Lower lobe of right lung (tissue), 2 donors: ENCODE results near the gene AKAP12. TPM values are rescaled to one million over a fixed set of nuclear protein-coding genes. Genes with fewer than 3 reads are reported as not detected.
"Not testable (repeated sequence)": the region's sequence is repeated elsewhere in the genome, so short reads cannot be mapped to it uniquely, and the experiment has no call there.

ENCODE experiments used
- ATAC-seq, 2 donors: fragments of 200-7000 bp; cut with Tn5 transposase; one replicate each; pipeline ENCODE4 v1.9.1; 2020 to 2022; ENCODE audit warnings: mild to moderate bottlenecking in 2 of 2, moderate library complexity in 2 of 2
- DNase-seq: peaks from one replicate; pipeline ENCODE4 v3.0.0-alpha.2; 2020
- H3K27ac ChIP-seq: fragments of 200-600 bp; one replicate; pipeline ENCODE4 v1.8.0; 2022
- H3K27me3 ChIP-seq: fragments of 200-600 bp; one replicate; pipeline ENCODE4 v1.8.0; 2022; ENCODE audit warnings: low read depth
- H3K36me3 ChIP-seq: fragments of 200-600 bp; one replicate; pipeline ENCODE4 v1.8.0; 2022; ENCODE audit warnings: mild to moderate bottlenecking
- H3K4me1 ChIP-seq: fragments of 200-600 bp; one replicate; pipeline ENCODE4 v1.8.0; 2022
- H3K4me3 ChIP-seq: fragments of 200-600 bp; one replicate; pipeline ENCODE4 v1.8.0; 2022; ENCODE audit warnings: mild to moderate bottlenecking
- H3K9me3 ChIP-seq: fragments of 200-600 bp; one replicate; pipeline ENCODE4 v1.8.0; 2022
- intact Hi-C: fragments of 100-400 bp; cut with DNase I; formaldehyde crosslinking; loops from one replicate; pipeline ENCODE4 v1.11.0; 2022
- total RNA-seq: library from RNA; stranded (reverse); fragmentation: NEBNext Ultra II Directional; extraction: Animal tissue kit (Norgen Biotek cat#: 25700); gene quantifications from one replicate; pipeline ENCODE4 v1.2.1, GENCODE V29; 2021
- TF ChIP-seq, protein P1 (sequence below): fragments of 200-600 bp; IDR thresholded peaks from one replicate; pipeline ENCODE4 v1.8.0; 2022; ENCODE audit warnings: antibody characterized with exemption, mild to moderate bottlenecking
- donor health status: DM: no; HTN: yes; CAD: no; lungs with severe emphysema.

The AKAP12 gene
- total RNA-seq, 1 donor from 2014 or later, result 38.8 TPM

DNA sequence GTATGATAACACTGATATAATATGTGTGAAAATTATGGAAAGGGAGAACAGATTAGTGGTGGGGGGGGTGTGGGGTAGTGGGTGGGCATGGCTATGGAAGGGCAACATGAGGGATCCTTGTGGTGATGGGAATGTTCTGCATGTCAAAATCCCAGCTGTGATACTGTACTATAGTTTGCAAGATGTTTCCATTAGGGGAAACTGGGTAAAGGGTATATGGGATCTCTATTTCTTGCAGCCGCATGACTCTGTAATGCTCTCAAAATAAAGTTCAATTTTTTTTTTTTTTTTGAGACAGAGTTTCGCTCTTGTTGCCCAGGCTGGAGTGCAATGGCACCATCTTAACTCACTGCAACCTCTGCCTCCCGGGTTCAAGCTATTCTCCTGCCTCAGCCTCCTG is 137.3 kb downstream of the AKAP12 start:
- Histone ChIP-seq H3K4me1 (peaks cover 31% of the 10 kb centered on the region), H3K27me3 (no peaks in the 10 kb centered on the region), H3K27ac (no peak overlapping the region), H3K4me3 (no peak overlapping the region), H3K9me3 (no peaks in the 10 kb centered on the region), H3K36me3 (peaks cover 7% of the 10 kb centered on the region)
- intact Hi-C loops, result no loop called here
- no peak for DNase-seq
- ATAC-seq, result no peak
- TF ChIP-seq, protein P1, sequence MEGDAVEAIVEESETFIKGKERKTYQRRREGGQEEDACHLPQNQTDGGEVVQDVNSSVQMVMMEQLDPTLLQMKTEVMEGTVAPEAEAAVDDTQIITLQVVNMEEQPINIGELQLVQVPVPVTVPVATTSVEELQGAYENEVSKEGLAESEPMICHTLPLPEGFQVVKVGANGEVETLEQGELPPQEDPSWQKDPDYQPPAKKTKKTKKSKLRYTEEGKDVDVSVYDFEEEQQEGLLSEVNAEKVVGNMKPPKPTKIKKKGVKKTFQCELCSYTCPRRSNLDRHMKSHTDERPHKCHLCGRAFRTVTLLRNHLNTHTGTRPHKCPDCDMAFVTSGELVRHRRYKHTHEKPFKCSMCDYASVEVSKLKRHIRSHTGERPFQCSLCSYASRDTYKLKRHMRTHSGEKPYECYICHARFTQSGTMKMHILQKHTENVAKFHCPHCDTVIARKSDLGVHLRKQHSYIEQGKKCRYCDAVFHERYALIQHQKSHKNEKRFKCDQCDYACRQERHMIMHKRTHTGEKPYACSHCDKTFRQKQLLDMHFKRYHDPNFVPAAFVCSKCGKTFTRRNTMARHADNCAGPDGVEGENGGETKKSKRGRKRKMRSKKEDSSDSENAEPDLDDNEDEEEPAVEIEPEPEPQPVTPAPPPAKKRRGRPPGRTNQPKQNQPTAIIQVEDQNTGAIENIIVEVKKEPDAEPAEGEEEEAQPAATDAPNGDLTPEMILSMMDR, result no peak

DNA sequence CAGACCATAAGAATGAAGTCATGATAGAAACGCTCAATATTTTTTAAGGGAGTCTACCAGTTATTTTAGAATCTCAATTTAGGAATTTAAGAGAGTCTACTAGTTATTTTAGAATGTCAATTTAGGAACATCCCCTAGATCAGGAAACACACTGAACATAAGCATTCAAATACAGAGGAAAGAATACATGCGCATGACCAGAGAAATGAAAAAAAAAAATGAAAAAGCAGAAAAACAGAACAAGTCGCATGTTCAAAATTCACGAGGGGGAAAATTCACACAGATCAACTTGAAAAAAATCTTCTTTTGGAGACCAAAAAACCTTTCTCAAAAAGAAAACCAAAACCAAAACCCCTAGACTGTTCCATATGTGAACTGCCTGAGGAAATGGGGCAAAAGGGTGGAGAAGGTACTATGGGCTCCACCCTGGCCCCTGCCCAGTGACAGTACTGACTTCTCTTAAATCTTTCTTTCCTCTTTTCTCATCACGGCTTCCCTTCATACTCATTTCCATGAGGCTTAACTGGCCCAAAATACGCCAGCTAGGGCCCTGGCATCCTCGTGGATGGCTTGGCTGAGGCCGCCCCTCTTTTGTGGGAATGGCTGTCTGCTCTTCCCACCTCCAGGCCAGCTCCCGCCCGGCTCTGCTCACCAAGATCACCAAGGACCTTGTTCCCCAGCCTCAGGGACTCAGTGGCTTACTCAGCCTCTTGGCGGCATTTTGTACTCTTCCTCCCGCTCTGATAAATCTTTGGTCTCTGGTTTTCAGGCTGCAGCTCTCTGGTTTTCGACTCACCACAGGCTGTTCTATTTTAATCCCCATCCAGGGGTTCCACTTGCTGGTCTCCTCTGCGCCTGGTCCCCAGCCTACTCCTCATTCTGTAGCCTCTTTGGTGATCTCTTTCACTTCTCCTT is 140.4 kb downstream of the AKAP12 start:
- intact Hi-C loops, result no loop called here
- Histone ChIP-seq H3K9me3 (no peaks in the 10 kb centered on the region), H3K4me1 (peaks cover 24% of the 10 kb centered on the region), H3K27ac (peak overlapping the region; percentile 39), H3K27me3 (no peaks in the 10 kb centered on the region), H3K4me3 (peak overlapping the region; percentile 10), H3K36me3 (no peaks in the 10 kb centered on the region)
- no peak for DNase-seq
- peak; percentile 84 to 86 for ATAC-seq
- TF ChIP-seq, protein P1, result no peak

DNA sequence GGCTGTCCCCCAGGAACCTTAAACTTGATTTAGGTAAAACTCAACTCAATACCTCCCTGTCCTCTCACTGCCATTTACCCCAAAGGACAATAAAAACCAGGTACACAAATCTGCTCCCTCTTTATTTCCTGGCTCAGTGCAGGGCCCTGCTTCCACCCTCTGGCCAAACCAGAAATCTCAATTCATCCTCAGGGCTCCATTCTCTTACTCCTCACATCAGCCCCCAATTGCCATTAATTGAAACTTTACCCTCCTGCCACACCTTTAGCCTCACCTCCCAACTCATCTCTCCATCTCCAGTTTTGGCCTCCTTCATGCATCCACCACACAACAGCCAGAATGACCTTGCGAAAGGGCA is 141.1 kb downstream of the AKAP12 start:
- intact Hi-C loops, result no loop called here
- DNase-seq, result no peak
- no peak for ATAC-seq
- Histone ChIP-seq H3K9me3 (no peaks in the 10 kb centered on the region), H3K4me3 (no peak overlapping the region), H3K36me3 (no peaks in the 10 kb centered on the region), H3K4me1 (peaks cover 28% of the 10 kb centered on the region), H3K27me3 (no peaks in the 10 kb centered on the region), H3K27ac (peak overlapping the region; percentile 39)
- TF ChIP-seq, protein P1, result no peak

GRCh38 chr6:151381722-151382121 is 142.0 kb downstream of the AKAP12 start:
- DNase-seq, result no peak
- TF ChIP-seq, protein P1, result no peak
- no peak for ATAC-seq
- intact Hi-C loops, result no loop called here
- Histone ChIP-seq H3K9me3 (no peaks in the 10 kb centered on the region), H3K36me3 (no peaks in the 10 kb centered on the region), H3K4me1 (peaks cover 21% of the 10 kb centered on the region), H3K4me3 (no peak overlapping the region), H3K27ac (no peak overlapping the region), H3K27me3 (no peaks in the 10 kb centered on the region)

GRCh38 chr6:151382631-151383030 is 142.9 kb downstream of the AKAP12 start:
- H3K9me3 ChIP-seq, H3K36me3 ChIP-seq, H3K4me3 ChIP-seq, ATAC-seq, H3K27ac ChIP-seq, DNase-seq, intact Hi-C loops, H3K27me3 ChIP-seq: not testable (repeated sequence)
- H3K4me1 ChIP-seq, result peaks cover 21% of the 10 kb centered on the region

- intact Hi-C loops, result no loop called here
- no peaks in the 10 kb centered on the region for H3K9me3 ChIP-seq
- ATAC-seq (no peak), DNase-seq (no peak)
- TF ChIP-seq, protein P1, result no peak
- H3K27ac ChIP-seq, result no peak overlapping the region
- H3K4me3 ChIP-seq, result no peak overlapping the region
- H3K4me1 ChIP-seq, result peaks cover 34% of the 10 kb centered on the region
- H3K36me3 ChIP-seq, result no peaks in the 10 kb centered on the region
- no peaks in the 10 kb centered on the region for H3K27me3 ChIP-seq
Observed at GRCh38 chr6:151384151-151384550, 144.4 kb downstream of the AKAP12 start.
